22Rv1 (cell line): ENCODE data around the gene PTPRJ.

Experiments
- CTCF ChIP-seq: fragments of 450-650 bp; IDR thresholded peaks from 2 replicates; pipeline ENCODE4 v1.5.1; 2017; ENCODE audit warnings: mild to moderate bottlenecking
- ZFX ChIP-seq: fragments of 450-650 bp; IDR thresholded peaks from 2 replicates; pipeline ENCODE4 v1.6.1; 2017; ENCODE audit warnings: antibody characterized with exemption, borderline replicate concordance

GRCh38 chr11:48043991-48044512 lies 63.7 kb downstream of the PTPRJ start:
- TF ChIP-seq CTCF, result no peak
- TF ChIP-seq ZFX, result no peak
